GM10266 (cell line): ENCODE results near the gene RAX.

Experiments used
- DNase-seq: peaks from one replicate; pipeline ENCODE4 v3.0.0; 2012; ENCODE audit errors: extremely low spot score
- CTCF ChIP-seq: IDR thresholded peaks from 2 replicates; pipeline ENCODE4 v1.5.1; 2012; ENCODE audit warnings: mild to moderate bottlenecking, low read depth; ENCODE audit not compliant: control insufficient read depth, insufficient read depth; ENCODE audit errors: missing control alignments

RAX gene

GRCh38 chr18:59303656-59304195, 30.5 kb upstream of the RAX start:
- TF ChIP-seq CTCF, result no peak
- DNase-seq, result no peak

- no peak for TF ChIP-seq CTCF
- DNase-seq, result no peak
Observed at GRCh38 chr18:59303006-59303405, 29.8 kb upstream of the RAX start.

- no peak for TF ChIP-seq CTCF
- no peak for DNase-seq
Observed at GRCh38 chr18:59301929-59302328, 28.7 kb upstream of the RAX start.

- TF ChIP-seq CTCF, result no peak
- no peak for DNase-seq
Observed at GRCh38 chr18:59300676-59301285, 27.5 kb upstream of the RAX start.

- no peak for TF ChIP-seq CTCF
Observed at GRCh38 chr18:59298871-59299270, 25.6 kb upstream of the RAX start.

GRCh38 chr18:59293317-59293716, 20.1 kb upstream of the RAX start:
- TF ChIP-seq CTCF, result no peak
- no peak for DNase-seq

More at GRCh38 chr18:59298871-59299270, 25.6 kb upstream of the RAX start:
- DNase-seq, result no peak

- no peak for DNase-seq
- TF ChIP-seq CTCF, result no peak
Observed at GRCh38 chr18:59286341-59286740, 13.1 kb upstream of the RAX start.
